ENCODE data around the gene ZNF497. TPM values are rescaled to one million over a fixed set of nuclear protein-coding genes. Genes with fewer than 3 reads are reported as not detected.

Gene ZNF497
- total and polyA plus RNA-seq, 9 of the 15 experiments (the other 6 are each of a cell fraction or from before 2014, with no cell fraction given) = 0.06 to 0.98 (median 0.44) TPM; not detected in 1

GRCh38 chr19:58381460-58382212, 19.1 kb upstream of the ZNF497 start (continued):
- TF ChIP-seq, protein P1, sequence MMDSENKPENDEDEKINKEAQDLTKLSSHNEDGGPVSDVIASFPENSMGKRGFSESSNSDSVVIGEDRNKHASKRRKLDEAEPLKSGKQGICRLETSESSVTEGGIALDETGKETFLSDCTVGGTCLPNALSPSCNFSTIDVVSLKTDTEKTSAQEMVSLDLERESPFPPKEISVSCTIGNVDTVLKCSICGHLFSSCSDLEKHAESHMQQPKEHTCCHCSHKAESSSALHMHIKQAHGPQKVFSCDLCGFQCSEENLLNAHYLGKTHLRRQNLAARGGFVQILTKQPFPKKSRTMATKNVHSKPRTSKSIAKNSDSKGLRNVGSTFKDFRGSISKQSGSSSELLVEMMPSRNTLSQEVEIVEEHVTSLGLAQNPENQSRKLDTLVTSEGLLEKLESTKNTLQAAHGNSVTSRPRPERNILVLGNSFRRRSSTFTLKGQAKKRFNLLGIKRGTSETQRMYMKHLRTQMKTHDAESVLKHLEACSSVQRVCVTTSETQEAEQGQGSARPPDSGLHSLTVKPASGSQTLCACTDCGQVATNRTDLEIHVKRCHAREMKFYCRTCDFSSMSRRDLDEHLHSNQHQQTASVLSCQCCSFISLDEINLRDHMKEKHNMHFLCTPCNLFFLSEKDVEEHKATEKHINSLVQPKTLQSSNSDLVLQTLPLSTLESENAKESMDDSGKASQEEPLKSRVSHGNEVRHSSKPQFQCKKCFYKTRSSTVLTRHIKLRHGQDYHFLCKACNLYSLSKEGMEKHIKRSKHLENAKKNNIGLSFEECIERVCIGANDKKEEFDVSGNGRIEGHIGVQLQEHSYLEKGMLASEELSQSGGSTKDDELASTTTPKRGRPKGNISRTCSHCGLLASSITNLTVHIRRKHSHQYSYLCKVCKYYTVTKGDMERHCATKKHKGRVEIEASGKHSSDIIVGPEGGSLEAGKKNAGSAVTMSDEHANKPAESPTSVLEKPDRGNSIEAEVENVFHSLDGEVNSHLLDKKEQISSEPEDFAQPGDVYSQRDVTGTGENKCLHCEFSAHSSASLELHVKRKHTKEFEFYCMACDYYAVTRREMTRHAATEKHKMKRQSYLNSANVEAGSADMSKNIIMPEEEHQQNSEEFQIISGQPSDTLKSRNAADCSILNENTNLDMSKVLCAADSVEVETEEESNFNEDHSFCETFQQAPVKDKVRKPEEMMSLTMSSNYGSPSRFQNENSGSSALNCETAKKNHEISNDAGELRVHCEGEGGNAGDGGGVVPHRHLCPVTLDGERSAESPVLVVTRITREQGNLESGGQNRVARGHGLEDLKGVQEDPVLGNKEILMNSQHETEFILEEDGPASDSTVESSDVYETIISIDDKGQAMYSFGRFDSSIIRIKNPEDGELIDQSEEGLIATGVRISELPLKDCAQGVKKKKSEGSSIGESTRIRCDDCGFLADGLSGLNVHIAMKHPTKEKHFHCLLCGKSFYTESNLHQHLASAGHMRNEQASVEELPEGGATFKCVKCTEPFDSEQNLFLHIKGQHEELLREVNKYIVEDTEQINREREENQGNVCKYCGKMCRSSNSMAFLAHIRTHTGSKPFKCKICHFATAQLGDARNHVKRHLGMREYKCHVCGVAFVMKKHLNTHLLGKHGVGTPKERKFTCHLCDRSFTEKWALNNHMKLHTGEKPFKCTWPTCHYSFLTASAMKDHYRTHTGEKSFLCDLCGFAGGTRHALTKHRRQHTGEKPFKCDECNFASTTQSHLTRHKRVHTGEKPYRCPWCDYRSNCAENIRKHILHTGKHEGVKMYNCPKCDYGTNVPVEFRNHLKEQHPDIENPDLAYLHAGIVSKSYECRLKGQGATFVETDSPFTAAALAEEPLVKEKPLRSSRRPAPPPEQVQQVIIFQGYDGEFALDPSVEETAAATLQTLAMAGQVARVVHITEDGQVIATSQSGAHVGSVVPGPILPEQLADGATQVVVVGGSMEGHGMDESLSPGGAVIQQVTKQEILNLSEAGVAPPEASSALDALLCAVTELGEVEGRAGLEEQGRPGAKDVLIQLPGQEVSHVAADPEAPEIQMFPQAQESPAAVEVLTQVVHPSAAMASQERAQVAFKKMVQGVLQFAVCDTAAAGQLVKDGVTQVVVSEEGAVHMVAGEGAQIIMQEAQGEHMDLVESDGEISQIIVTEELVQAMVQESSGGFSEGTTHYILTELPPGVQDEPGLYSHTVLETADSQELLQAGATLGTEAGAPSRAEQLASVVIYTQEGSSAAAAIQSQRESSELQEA (IDR thresholded peaks at IDR 0.05; ENCODE audit: low read depth) = no peak
- TF ChIP-seq SMAD2 (IDR thresholded peaks at IDR 0.05; ENCODE audit: low read depth, low read length) = no peak
- no peak for TF ChIP-seq RUNX1 (IDR thresholded peaks at IDR 0.05; ENCODE audit: low read depth)
- TF ChIP-seq, protein P2, sequence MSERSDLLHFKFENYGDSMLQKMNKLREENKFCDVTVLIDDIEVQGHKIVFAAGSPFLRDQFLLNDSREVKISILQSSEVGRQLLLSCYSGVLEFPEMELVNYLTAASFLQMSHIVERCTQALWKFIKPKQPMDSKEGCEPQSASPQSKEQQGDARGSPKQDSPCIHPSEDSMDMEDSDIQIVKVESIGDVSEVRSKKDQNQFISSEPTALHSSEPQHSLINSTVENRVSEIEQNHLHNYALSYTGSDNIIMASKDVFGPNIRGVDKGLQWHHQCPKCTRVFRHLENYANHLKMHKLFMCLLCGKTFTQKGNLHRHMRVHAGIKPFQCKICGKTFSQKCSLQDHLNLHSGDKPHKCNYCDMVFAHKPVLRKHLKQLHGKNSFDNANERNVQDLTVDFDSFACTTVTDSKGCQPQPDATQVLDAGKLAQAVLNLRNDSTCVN (CRISPR knock-in tag; IDR thresholded peaks at IDR 0.05) = no peak
- TF ChIP-seq EP400 (IDR thresholded peaks at IDR 0.05) = no peak
- no peak for TF ChIP-seq FOSL1 (tag; conservative IDR thresholded peaks at IDR 0.05)
- no peak for TF ChIP-seq PRPF4 (IDR thresholded peaks at IDR 0.05; ENCODE audit: insufficient read depth, low read depth, low read length, poor library complexity, severe bottlenecking)
- peak; percentile 61; the same call in 1 of the 2 replicates for TF ChIP-seq TRIM25 (IDR thresholded peaks at IDR 0.05; ENCODE audit: borderline replicate concordance)
- no peak for TF ChIP-seq PML (IDR thresholded peaks at IDR 0.05; ENCODE audit: low read length)
- TF ChIP-seq KAT7 (CRISPR knock-in tag; IDR thresholded peaks at IDR 0.05; ENCODE audit: borderline replicate concordance) = no peak
- TF ChIP-seq RBM22 (IDR thresholded peaks at IDR 0.05; ENCODE audit: low read depth, low read length, poor library complexity, severe bottlenecking) = no peak

Measured in K562 (cell line).